GM19193 (cell line): ENCODE data around the gene SLC40A1.

Experiments used
- POLR2A ChIP-seq: IDR thresholded peaks from 4 replicates; pipeline ENCODE4 v1.6.1; 2011; ENCODE audit not compliant: insufficient read depth, insufficient read length; ENCODE audit errors: extremely low read depth

The SLC40A1 gene

DNA sequence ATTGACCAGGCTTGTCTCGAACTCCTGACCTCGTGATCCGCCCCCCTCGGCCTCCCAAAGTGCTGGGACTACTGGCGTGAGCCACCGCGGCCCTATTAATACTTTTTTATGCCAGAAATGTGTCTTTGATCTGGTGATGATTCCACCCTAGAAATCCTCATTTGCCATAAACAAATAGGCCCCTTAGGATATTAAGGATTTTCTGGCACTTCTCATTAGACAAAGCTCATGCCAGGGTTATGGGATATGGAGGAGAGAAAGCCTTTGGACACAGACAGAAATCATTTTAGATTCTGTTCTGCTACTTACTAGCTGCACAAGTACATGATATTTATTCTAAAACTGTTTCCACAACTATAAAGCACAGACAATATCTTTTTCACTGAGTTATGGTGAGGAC, 24.1 kb downstream of the SLC40A1 start:
- no peak for TF ChIP-seq POLR2A

DNA sequence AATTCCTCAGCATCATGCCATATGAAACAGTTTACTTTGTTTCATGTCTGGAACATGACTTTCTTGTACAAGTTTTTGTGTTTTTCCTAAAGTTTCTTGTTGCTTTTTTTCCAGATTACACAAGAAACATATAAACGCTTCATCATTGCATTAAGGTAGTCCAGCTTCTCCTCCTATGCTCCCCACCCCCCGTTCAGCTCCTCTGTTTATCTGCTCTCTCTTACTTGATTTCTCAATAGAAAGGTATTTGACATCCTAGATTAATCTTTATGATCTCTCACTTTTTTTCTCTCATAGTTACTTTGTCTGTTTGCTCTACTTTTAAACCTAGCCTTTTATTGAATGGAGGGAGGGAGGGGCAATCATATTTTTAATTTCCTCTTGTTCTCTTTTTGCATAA, 25.4 kb downstream of the SLC40A1 start:
- no peak for TF ChIP-seq POLR2A

DNA sequence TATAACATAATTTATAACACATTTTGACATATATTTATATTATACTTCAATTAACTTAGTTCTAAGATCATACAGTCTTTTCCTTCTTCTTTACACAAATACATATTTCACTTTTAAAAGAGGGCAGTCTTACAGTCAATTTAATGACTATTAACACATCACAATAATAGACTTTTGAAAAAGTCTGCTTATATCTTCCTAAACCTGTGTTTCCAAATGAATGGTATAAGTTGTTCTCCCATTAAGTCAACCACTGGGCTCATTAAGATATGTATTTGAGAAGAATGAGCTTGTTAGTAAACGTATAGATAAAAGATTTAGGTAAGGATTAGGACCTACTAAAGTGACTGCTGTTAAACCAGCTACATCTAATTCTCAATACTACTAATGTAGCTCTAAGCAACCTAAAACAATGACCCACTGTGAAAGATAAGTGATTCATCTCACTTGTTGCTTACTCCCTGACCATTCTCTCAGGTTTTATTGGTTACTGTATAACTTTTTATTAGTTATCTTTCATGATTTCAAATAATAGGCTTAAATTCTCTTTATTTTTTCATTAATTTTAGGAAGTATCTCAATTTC, 27.0 kb downstream of the SLC40A1 start:
- TF ChIP-seq POLR2A = no peak

DNA sequence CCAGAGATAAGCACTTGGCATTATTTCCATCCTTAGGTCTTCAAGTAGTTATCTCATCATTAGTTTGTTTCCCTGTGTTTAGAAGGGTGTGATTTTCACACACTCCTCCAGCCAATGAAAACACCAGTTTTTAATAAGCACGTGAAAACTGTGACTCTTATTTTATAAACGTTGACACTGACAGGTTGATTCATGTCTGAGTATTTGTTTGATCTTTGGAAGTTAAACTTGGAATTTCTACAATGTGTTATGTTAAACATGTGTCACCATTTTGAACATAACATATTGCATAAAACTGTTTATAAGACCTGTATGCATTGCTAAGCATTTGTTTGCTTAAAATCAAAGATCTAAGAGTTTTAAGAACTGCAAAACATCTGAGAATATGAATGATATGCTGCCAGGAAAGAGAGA, 27.6 kb downstream of the SLC40A1 start:
- TF ChIP-seq POLR2A = no peak

DNA sequence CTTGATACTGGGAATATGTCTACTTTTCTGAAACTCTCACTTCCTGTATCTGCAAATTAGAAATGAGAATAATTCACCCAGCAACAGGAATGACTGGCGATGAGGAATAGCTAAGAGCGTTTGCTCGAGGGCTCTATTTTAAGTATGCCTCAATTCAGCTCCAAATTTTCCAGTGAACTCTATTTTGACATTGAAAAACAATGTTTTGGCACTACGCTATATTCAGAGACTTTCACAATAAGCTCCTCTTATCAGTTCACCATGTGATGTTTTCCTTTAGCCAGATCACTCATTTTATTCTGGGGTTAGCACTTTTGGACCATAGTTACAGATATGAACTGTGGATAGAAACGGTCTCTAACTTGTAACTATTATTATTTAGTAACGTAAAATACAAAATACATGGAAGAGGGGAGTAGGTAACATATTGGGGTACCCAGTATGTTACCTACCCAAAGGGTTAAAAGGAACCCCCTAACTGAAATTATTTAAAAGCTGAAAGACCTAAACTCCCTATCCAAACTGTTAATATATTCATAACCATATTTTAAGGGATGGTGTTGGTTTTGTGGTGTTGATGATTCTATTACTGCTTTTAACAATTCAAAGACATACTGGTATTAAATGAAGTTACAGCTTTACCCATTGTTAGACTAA, 28.1 kb downstream of the SLC40A1 start:
- TF ChIP-seq POLR2A = no peak

DNA sequence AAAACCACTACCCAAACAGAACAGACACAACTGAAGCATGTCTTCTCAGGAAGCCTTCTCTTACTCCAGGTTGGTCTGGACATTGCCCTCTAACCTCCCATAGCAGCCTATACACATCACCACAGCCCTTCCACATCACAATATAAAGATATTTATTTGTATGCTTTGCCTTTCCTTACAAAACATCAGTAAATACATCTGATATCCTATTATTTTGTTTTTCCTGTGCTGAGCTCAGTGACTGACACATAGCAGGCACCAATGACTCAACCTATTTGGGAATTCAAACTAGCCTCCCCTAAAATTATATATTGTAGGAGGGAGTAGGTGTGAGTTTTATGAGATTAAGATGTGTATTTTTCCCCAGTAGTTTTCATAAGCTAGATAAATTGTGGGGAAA, 28.8 kb downstream of the SLC40A1 start:
- TF ChIP-seq POLR2A = no peak

DNA sequence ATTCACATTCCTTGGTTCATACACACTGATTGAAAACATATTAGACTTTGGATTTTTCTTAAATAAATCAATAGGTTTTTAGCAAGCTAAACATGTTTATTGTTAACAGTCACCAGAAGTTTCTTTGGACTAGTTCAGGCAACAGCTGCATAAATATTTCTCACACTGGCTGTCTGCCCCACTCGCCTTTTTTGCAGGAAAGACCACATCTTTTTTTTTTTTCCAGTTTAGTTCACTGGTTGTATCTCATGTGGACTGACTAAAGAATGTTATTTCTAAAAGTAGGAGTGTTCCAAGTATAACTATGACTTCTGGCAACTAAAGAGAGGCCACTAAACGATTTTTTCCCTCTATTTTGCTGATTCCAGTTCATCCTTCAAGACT, 31.1 kb downstream of the SLC40A1 start:
- TF ChIP-seq POLR2A = no peak

DNA sequence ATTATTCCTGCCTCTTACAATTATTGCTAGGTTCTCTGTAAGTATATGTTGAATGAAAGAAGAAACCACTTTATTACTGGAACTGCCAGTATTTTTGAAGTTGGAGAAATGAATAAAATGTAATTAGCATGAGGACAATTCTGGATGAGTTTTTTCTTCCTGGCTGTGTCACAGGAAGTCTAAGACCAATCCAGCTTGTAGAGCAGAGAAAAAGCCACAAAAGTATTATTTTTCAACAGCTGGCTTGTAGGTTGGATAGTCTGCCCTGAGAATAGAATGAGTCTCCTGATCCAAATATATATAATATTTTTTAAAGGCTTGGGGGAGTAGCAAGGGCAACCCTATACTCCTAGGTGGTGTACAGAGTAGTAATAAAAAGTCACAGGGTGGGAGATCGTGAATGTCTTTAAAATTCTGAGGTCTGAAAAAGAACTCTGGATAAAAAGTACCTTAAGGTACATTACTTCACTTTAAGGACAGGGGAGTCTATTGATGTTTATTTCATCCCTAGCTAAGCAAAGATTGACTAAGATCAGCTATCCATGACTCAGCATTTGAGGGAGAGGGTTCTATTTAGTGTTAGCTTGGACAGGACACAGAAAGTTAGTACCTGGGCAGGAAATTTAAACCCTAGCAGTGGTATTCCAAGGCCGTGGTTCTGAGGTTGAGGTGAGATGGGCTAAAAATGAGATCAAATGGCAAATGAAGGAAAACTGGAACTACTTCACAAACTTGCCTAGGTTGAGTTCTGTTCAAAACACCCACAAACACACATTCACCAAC, 31.7 kb downstream of the SLC40A1 start:
- TF ChIP-seq POLR2A = no peak

DNA sequence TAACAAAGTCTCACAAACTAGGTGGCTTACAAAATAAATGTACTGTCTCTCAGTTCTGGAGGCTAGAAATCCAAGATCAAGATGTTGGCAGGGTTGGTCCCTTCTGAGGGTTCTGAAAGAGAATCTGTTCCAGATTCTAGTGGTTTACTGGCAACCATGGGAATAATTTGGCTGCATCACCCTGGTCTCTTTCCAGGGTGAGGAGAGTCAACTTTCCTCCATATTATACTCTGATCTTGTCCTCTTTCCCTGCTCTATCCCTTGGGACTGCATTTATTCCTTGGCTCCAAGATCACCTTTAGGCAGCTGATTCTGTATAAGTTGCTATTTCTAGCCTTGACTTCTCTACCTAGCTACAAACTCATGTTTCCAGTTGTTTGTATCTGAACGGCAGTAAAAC, 35.2 kb downstream of the SLC40A1 start:
- no peak for TF ChIP-seq POLR2A

DNA sequence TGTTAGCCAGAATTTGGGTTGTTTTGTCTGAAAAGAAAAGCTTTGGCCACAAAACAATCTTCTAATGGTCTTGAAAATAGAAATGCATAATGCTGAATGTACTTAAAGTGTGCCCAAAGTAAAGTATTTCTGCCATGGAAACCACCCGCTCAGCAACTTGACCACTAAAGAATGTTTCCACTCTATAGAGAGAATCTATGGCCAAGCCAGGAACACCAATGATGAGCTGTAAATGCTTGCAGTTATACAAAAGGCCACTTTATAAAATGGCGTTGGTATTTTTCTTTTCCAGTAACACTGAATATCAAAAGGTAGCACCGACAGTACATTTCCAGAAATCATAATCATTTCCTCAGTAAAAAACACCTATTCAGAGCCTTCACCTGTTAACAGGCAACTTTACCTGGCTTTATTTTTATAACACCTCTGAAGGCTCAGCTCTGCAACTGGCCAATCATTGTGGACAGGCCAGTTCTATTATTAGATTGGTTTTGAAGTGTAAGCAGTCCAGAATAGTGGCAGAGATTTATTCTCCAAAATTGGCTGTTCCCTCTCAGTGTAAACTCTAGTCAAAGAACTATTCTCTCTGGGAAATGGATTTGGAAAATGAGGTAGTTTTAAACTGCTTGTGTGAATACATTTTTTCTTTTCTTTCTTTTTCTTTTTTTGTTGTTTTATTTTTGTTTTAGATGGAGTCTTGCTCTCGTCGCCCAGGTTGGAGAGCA, 36.1 kb downstream of the SLC40A1 start:
- no peak for TF ChIP-seq POLR2A

DNA sequence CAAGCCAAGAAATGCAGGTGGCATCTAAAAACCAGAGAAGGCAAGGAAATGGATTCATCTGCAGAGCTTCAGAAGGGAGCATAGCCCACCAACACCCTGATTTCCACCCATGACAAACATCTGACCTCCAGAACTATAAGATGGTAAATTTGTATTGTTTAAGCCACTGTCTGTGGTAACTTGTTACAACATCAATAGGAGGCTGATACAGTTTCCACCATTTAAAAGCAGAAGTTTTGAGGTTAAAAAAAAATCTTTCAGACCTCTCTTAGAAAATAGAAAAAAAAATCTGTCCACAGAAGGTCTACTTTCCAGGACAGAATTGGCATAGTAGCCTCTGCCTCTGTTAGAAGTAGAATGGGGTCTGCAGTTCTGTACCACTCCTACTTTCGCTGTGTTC, 37.2 kb downstream of the SLC40A1 start:
- TF ChIP-seq POLR2A = no peak

DNA sequence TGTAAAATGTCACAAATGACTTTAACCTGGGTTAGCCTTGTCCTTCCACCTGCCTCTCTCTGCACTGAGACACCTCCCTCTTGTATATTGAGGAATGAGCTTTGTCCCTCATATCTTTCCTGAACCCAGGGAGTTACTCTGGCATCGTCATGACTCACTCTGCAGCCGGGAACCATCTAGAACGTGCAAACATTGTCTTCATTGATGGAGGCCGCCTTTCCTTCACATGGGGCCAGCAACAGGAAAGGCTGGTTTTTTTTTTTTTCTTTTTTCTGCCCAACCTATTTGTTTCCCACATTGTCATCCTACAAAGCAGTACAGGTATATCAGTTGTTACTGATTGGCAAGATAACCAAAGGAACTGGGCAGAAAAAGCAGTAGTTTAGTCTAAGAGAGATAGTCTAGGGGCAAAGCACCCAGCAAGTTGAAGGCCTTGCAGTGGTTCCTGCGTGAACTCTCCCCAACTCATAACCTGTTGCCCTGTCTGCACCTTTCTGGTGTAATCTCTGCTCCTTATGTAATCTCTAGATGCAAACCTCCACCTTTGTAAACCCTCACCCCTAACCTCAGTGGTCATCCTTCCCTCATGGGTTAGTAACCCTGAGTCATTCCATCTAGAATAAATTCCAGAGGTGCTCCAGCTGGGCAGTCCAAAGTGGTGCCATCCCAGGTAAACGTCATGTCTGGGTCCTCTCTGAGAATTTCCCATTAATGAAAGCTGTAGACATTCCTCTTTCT, 38.3 kb downstream of the SLC40A1 start:
- no peak for TF ChIP-seq POLR2A

DNA sequence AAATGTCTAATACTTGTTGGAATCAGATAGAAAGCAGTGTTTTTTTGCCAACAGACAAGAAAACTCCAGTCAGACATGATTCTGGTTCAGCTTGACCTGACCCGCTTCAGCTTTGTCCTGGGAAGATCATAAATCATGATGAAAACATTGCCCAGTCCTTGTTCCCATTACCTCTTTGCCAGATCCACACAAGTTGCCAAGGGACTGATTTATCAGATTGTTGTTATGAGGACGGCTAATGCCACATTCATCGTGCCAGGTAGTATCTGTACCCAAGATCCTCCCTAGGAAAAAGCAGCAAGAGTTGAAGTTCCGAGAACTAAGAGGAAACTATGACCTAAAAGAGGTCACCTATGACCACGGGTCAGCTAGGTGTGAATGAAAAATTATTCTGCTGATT, 39.0 kb downstream of the SLC40A1 start:
- TF ChIP-seq POLR2A = no peak

DNA sequence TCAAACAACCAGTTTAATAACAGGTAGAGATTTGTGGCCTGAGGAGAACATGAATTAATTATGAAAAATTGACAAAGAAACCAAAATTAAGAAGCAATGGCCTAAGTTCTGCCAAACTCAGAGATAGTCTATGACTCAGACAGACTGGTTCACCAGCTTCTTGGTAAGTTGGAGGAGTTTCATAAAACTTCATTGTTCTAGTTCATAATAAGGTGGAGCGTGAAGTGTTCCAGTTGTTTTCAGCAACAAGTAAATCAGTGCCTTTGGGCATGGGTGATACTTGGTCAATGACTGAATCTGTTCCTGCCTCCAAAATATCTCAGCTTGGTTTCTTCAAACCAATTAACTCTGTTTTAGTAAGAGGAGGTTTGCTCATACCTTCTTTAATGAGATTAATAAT, 40.0 kb downstream of the SLC40A1 start:
- TF ChIP-seq POLR2A = no peak

DNA sequence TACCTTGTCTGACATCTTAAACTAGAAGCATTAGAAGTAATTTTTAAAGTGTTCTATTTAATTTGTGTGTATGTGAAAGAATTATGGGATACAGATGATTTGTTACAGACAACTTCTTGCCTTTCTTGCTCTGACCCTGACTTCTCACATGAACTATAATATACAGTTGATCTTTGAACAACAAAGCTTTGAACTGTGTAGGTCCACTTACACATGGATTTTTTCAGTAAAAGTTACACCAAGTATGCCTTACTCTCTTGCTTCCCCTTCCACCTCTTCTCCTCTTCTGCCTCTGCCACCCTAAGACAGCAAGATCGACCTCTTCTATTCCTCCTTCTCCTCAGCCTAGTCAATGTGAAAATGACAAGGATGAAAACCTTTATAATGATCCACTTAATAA, 42.2 kb downstream of the SLC40A1 start:
- TF ChIP-seq POLR2A = no peak

DNA sequence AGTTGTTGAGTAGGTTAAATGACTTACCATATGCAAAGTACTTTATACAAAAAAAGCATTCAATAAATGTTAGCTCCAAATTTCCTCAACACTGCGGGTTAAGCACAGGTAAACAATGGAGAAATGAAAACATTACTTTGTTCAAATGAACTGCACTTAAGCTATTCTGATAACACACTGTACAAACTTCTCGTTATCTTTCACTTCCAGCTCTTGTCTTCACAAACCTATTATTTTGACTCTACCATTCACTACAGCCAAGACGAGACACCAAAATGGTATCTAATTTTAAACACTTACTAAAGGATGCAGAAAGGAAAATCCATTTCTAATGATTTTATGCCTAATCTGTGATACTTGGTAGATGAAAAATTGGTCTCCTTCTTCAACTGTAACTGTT, 43.8 kb downstream of the SLC40A1 start:
- TF ChIP-seq POLR2A = no peak
